Tibial artery (tissue), 4 donors: Measurements from ENCODE around the gene ZMIZ2.

Source experiments
- DNase-seq, 2 donors: peaks; one replicate each; pipeline ENCODE4 v3.0.0-alpha.2; 2019
- H3K27ac ChIP-seq, 2 donors: fragments of 200-600 bp; sonication (generic) in 1 of 2; 1 replicate in 1 of 2; 2 replicates in 1 of 2; pipeline ENCODE4 v1.5.1; 2018 to 2019; ENCODE audit warnings: mild to moderate bottlenecking in 1 of 2
- H3K27me3 ChIP-seq, 2 donors: fragments of 200-600 bp; sonication (generic) in 1 of 2; one replicate each; pipeline versions ENCODE4 v1.5.1 to v1.6.0; 2016 to 2019
- H3K36me3 ChIP-seq, 3 donors: fragments of 200-600 bp; sonication (generic) in 2 of 3; one replicate each; pipeline ENCODE4 v1.5.1; 2016 to 2019; ENCODE audit warnings: mild to moderate bottlenecking in 2 of 3
- H3K4me1 ChIP-seq, 4 donors: fragments of 200-600 bp; sonication (generic) in 2 of 4; 1 replicate in 3 of 4; 2 replicates in 1 of 4; pipeline ENCODE4 v1.5.1; 2016 to 2019
- H3K4me3 ChIP-seq, 2 donors: fragments of 200-600 bp; sonication (generic) in 1 of 2; 1 replicate in 1 of 2; 2 replicates in 1 of 2; pipeline ENCODE4 v1.5.1; 2018 to 2019; ENCODE audit warnings: mild to moderate bottlenecking in 2 of 2
- H3K9me3 ChIP-seq, 3 donors: fragments of 200-600 bp; sonication (generic) in 1 of 3; one replicate each; pipeline ENCODE4 v1.5.1; 2016 to 2019
- intact Hi-C: fragments of 100-400 bp; cut with DNase I; formaldehyde crosslinking; loops from one replicate; pipeline ENCODE4 v1.15.0; 2023; ENCODE audit warnings: low total_unique reads
- TF ChIP-seq, protein P1 (sequence below), 2 experiments: fragments of 200-600 bp in 1 of 2; fragments of 450-650 bp in 1 of 2; IDR thresholded peaks; one replicate each; pipeline ENCODE4 v1.5.1; 2017 to 2019; ENCODE audit warnings: antibody characterized with exemption in 2 of 2, mild to moderate bottlenecking in 1 of 2, moderate library complexity in 1 of 2

ZMIZ2 gene

DNA sequence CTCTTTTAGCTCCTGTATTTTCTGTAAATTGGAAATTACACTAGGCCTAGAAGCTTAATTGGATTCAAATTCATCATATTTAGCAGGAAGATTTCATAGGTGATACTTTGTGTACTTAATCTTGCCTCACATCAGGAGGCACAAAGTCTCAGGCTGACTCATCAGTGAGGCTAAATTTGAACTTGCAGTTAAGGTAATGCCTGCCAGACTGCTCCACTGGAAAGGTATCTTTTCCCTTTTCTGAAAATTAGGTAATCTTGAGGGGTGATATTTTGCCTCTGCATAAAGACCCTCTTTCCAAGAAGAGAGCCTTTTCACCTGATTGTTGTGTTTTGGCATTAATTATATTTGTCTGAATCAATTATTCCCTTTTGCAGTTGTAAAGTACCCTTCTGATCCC lies 62.4 kb downstream of the ZMIZ2 start:
- H3K4me1 ChIP-seq, result no peaks in the 10 kb centered on the region
- H3K27me3 ChIP-seq, result no peaks in the 10 kb centered on the region
- TF ChIP-seq, protein P1, sequence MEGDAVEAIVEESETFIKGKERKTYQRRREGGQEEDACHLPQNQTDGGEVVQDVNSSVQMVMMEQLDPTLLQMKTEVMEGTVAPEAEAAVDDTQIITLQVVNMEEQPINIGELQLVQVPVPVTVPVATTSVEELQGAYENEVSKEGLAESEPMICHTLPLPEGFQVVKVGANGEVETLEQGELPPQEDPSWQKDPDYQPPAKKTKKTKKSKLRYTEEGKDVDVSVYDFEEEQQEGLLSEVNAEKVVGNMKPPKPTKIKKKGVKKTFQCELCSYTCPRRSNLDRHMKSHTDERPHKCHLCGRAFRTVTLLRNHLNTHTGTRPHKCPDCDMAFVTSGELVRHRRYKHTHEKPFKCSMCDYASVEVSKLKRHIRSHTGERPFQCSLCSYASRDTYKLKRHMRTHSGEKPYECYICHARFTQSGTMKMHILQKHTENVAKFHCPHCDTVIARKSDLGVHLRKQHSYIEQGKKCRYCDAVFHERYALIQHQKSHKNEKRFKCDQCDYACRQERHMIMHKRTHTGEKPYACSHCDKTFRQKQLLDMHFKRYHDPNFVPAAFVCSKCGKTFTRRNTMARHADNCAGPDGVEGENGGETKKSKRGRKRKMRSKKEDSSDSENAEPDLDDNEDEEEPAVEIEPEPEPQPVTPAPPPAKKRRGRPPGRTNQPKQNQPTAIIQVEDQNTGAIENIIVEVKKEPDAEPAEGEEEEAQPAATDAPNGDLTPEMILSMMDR (IDR thresholded peaks at IDR 0.05), result no peak
- H3K36me3 ChIP-seq, result no peaks in the 10 kb centered on the region
- no peak overlapping the region for H3K4me3 ChIP-seq
- H3K9me3 ChIP-seq, result no peaks in the 10 kb centered on the region
- intact Hi-C loops, result no loop called here
- H3K27ac ChIP-seq, result no peak overlapping the region
- no peak for DNase-seq

DNA sequence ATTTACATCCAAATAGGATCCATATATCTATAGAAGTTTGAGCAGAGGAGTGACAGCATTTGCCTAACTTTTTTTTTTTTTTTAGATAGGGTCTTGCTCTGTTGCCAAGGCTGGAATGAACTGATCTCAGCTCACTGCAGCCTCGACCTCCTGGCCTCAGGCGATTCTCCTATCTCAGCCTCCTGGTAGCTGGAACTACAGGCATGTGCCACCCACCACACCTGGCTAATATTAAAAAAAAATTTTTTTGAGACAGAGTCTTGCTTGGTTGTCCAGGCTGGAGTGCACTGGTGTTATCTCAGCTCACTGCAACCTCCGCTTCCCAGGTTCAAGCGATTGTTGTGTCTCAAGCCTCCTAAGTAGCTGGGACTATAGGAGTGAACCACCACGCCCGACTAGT lies 62.9 kb downstream of the ZMIZ2 start:
- no peak for DNase-seq
- Histone ChIP-seq H3K36me3 (no peaks in the 10 kb centered on the region), H3K4me3 (no peak overlapping the region), H3K27ac (no peak overlapping the region), H3K4me1 (no peaks in the 10 kb centered on the region), H3K9me3 (no peaks in the 10 kb centered on the region), H3K27me3 (no peaks in the 10 kb centered on the region)
- intact Hi-C loops, result no loop called here
- TF ChIP-seq, protein P1 (IDR thresholded peaks at IDR 0.05), result no peak

DNA sequence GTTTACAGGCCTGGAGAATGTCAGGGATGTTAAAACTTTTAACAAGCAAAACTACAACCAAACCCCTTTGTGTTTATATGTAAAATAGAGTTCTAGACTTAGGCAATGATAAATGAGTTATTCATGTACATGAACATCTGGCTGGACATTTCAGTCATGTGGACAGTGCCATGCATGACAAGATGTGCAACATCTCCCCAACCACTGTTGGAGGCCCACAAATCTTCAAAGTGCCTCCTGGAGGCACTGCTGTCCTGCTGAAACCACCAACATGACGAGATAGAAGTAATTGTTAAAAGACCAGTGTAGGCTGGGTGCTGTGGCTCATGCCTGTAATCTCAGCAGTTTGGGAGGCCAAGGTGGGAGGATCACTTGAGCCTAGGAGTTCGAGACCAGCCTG lies 66.3 kb downstream of the ZMIZ2 start:
- no peak for DNase-seq
- intact Hi-C loops, result no loop called here
- no peaks in the 10 kb centered on the region for H3K4me1 ChIP-seq
- no peak overlapping the region for H3K4me3 ChIP-seq
- TF ChIP-seq, protein P1 (IDR thresholded peaks at IDR 0.05), result no peak
- no peaks in the 10 kb centered on the region for H3K36me3 ChIP-seq
- no peak overlapping the region for H3K27ac ChIP-seq
- no peaks in the 10 kb centered on the region for H3K9me3 ChIP-seq
- H3K27me3 ChIP-seq, result no peaks in the 10 kb centered on the region

DNA sequence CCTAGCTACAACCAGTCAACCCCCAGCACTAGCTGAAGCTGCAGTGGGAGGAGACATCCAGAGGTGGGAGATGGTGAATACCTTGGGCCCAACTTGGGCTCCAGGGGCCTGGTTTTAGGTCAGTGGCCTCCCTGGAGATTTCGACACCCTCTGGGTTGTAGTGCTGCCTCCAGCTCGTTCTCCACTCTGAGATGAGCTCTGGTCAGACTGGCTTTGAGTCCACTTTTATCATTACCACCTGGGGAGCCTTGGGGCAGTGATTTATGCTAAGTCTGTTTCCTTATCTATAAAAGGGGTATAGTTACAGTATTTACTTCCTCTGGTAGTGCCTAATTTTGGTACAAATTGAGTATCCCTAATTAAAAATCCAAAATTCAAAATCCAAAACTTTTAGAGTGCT lies 70.6 kb downstream of the ZMIZ2 start:
- TF ChIP-seq, protein P1 (IDR thresholded peaks at IDR 0.05), result no peak
- no peak overlapping the region for H3K4me3 ChIP-seq

More for the DNA sequence above, 70.6 kb downstream of the ZMIZ2 start:
- H3K9me3 ChIP-seq, result no peaks in the 10 kb centered on the region
- no peak for DNase-seq
- intact Hi-C loops, result no loop called here
- H3K27me3 ChIP-seq, result no peaks in the 10 kb centered on the region
- no peak overlapping the region for H3K27ac ChIP-seq
- H3K36me3 ChIP-seq, result no peaks in the 10 kb centered on the region
- no peaks in the 10 kb centered on the region for H3K4me1 ChIP-seq
